GM21423 (cell line): ENCODE measurements around the gene KMT2E.

Experiments
- ATAC-seq: cut with Tn5 transposase; IDR thresholded peaks from one replicate; pipeline ENCODE4 v1.9.1; 2021; ENCODE audit warnings: mild to moderate bottlenecking, moderate library complexity; ENCODE audit not compliant: unreplicated experiment

The KMT2E gene

GRCh38 chr7:105156731-105157130 lies 142.7 kb downstream of the KMT2E start:
- no peak for ATAC-seq

DNA sequence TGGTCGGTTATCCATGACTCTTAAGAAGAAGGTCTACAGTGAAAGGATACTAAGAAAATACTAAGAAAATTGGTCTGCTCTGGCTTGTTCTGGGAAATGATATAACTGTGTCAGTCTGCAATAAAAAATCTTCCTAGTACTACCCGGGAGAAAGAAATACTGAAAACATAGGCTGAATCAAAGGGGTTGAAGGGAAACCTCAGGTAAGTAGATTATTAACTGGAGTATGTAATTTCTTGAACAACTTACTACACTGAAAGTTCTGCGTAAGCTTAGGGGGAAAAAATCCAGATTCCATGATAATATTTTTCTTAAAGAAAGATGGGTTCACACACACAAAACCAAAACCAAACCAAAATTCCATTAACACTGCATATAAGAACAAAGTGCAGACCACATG lies 143.3 kb downstream of the KMT2E start:
- no peak for ATAC-seq

GRCh38 chr7:105161366-105161765 lies 147.4 kb downstream of the KMT2E start:
- ATAC-seq: no peak
